ENCODE data around the gene NUP93.
"Not testable (repeated sequence)": the region's sequence is repeated elsewhere in the genome, so short reads cannot be mapped to it uniquely, and the experiment has no call there.

NUP93 gene

GRCh38 chr16:56864960-56865359 lies 135.0 kb downstream of the NUP93 start, which contains the start of gene SLC12A3:
SLC12A3 (plus strand) TSS chr16:56865207; CDS start chr16:56865236, 29 bp downstream.
- Mint-ChIP-seq H3K27me3 (no peaks in the 10 kb centered on the region), H3K36me3 (no peaks in the 10 kb centered on the region), H3K27ac (peak within 1 kb of the TSS; percentile 60), H3K9me3 (no peaks in the 10 kb centered on the region), H3K4me1 (peaks cover 58% of the 10 kb centered on the region), H3K4me3 (no peak within 1 kb of the TSS)
- ATAC-seq = no peak

- no peak overlapping the region for H3K4me3 Mint-ChIP-seq
- H3K9me3 Mint-ChIP-seq = no peaks in the 10 kb centered on the region
- ATAC-seq = no peak
- H3K36me3 Mint-ChIP-seq = no peaks in the 10 kb centered on the region
- H3K27ac Mint-ChIP-seq = peak overlapping the region; percentile 60
- no peaks in the 10 kb centered on the region for H3K27me3 Mint-ChIP-seq
- peaks cover 58% of the 10 kb centered on the region for H3K4me1 Mint-ChIP-seq
Observed at GRCh38 chr16:56865394-56866062, 135.6 kb downstream of the NUP93 start.

- no peaks in the 10 kb centered on the region for H3K36me3 Mint-ChIP-seq
- H3K4me3 Mint-ChIP-seq = peak overlapping the region; percentile 40
- H3K27me3 Mint-ChIP-seq = no peaks in the 10 kb centered on the region
- peak overlapping the region; percentile 75 for H3K27ac Mint-ChIP-seq
- no peaks in the 10 kb centered on the region for H3K9me3 Mint-ChIP-seq
- no peak for ATAC-seq
- H3K4me1 Mint-ChIP-seq = peaks cover 61% of the 10 kb centered on the region
Observed at GRCh38 chr16:56866955-56867830, 137.3 kb downstream of the NUP93 start.

GRCh38 chr16:56868175-56868574 lies 138.2 kb downstream of the NUP93 start:
- Mint-ChIP-seq H3K36me3 (no peaks in the 10 kb centered on the region), H3K27ac (peak overlapping the region; percentile 75), H3K4me1 (peaks cover 61% of the 10 kb centered on the region), H3K4me3 (no peak overlapping the region), H3K9me3 (no peaks in the 10 kb centered on the region), H3K27me3 (no peaks in the 10 kb centered on the region)
- ATAC-seq = no peak

- H3K36me3 Mint-ChIP-seq, ATAC-seq, H3K9me3 Mint-ChIP-seq, H3K27me3 Mint-ChIP-seq, H3K27ac Mint-ChIP-seq, H3K4me3 Mint-ChIP-seq: not testable (repeated sequence)
- peaks cover 62% of the 10 kb centered on the region for H3K4me1 Mint-ChIP-seq
Observed at GRCh38 chr16:56868766-56869165, 138.8 kb downstream of the NUP93 start.

- H3K4me3 Mint-ChIP-seq = peak overlapping the region; percentile 78
- H3K27ac Mint-ChIP-seq = peak overlapping the region; percentile 98
- ATAC-seq = peak; percentile 76
Observed at GRCh38 chr16:56869513-56870275, 139.8 kb downstream of the NUP93 start.

GRCh38 chr16:56870276-56870888 lies 140.5 kb downstream of the NUP93 start:
- peak; percentile 85 for ATAC-seq
- Mint-ChIP-seq H3K27ac (peak overlapping the region; percentile 98), H3K4me1 (peaks cover 74% of the 10 kb centered on the region), H3K27me3 (no peaks in the 10 kb centered on the region), H3K4me3 (peak overlapping the region; percentile 78), H3K9me3 (no peaks in the 10 kb centered on the region), H3K36me3 (peaks cover 6% of the 10 kb centered on the region)

More at GRCh38 chr16:56869513-56870275, 139.8 kb downstream of the NUP93 start:
- Mint-ChIP-seq H3K4me1 (peaks cover 69% of the 10 kb centered on the region), H3K27me3 (no peaks in the 10 kb centered on the region), H3K36me3 (peaks cover 6% of the 10 kb centered on the region), H3K9me3 (no peaks in the 10 kb centered on the region)

GRCh38 chr16:56871172-56871593 lies 141.3 kb downstream of the NUP93 start:
- peak overlapping the region; percentile 98 for H3K27ac Mint-ChIP-seq
- no peaks in the 10 kb centered on the region for H3K9me3 Mint-ChIP-seq
- H3K36me3 Mint-ChIP-seq = peaks cover 6% of the 10 kb centered on the region
- no peaks in the 10 kb centered on the region for H3K27me3 Mint-ChIP-seq
- peak; percentile 69 for ATAC-seq
- H3K4me1 Mint-ChIP-seq = peaks cover 76% of the 10 kb centered on the region
- peak overlapping the region; percentile 78 for H3K4me3 Mint-ChIP-seq

- peak overlapping the region; percentile 98 for H3K27ac Mint-ChIP-seq
- H3K4me3 Mint-ChIP-seq = no peak overlapping the region
- H3K9me3 Mint-ChIP-seq = no peaks in the 10 kb centered on the region
- no peaks in the 10 kb centered on the region for H3K27me3 Mint-ChIP-seq
- no peak for ATAC-seq
- H3K4me1 Mint-ChIP-seq = peaks cover 62% of the 10 kb centered on the region
- H3K36me3 Mint-ChIP-seq = peaks cover 6% of the 10 kb centered on the region
Observed at GRCh38 chr16:56872863-56873391, 143.0 kb downstream of the NUP93 start.

- Mint-ChIP-seq H3K27me3 (no peaks in the 10 kb centered on the region), H3K4me1 (peaks cover 55% of the 10 kb centered on the region), H3K4me3 (no peak overlapping the region), H3K9me3 (no peaks in the 10 kb centered on the region), H3K36me3 (peaks cover 6% of the 10 kb centered on the region), H3K27ac (peak overlapping the region; percentile 54)
- no peak for ATAC-seq
Observed at GRCh38 chr16:56874800-56875199, 144.9 kb downstream of the NUP93 start.

- H3K4me1 Mint-ChIP-seq = peaks cover 42% of the 10 kb centered on the region
- H3K27ac Mint-ChIP-seq = peak overlapping the region; percentile 57
- H3K27me3 Mint-ChIP-seq = no peaks in the 10 kb centered on the region
- H3K36me3 Mint-ChIP-seq = peaks cover 6% of the 10 kb centered on the region
- ATAC-seq = no peak
- no peaks in the 10 kb centered on the region for H3K9me3 Mint-ChIP-seq
- no peak overlapping the region for H3K4me3 Mint-ChIP-seq
Observed at GRCh38 chr16:56876048-56876447, 146.1 kb downstream of the NUP93 start.

- Mint-ChIP-seq H3K4me3 (no peak overlapping the region), H3K9me3 (no peaks in the 10 kb centered on the region), H3K4me1 (peaks cover 26% of the 10 kb centered on the region), H3K27me3 (no peaks in the 10 kb centered on the region), H3K27ac (no peak overlapping the region), H3K36me3 (peaks cover 6% of the 10 kb centered on the region)
- ATAC-seq = no peak
Observed at GRCh38 chr16:56877486-56878182, 147.7 kb downstream of the NUP93 start.

GRCh38 chr16:56878282-56878854 lies 148.4 kb downstream of the NUP93 start:
- Mint-ChIP-seq H3K36me3 (peaks cover 6% of the 10 kb centered on the region), H3K4me1 (peaks cover 19% of the 10 kb centered on the region), H3K27me3 (no peaks in the 10 kb centered on the region), H3K4me3 (no peak overlapping the region), H3K9me3 (no peaks in the 10 kb centered on the region), H3K27ac (peak overlapping the region; percentile 48)
- no peak for ATAC-seq

GRCh38 chr16:56879276-56879675 lies 149.3 kb downstream of the NUP93 start:
- peaks cover 1% of the 10 kb centered on the region for H3K36me3 Mint-ChIP-seq
- no peak for ATAC-seq
- peak overlapping the region; percentile 48 for H3K27ac Mint-ChIP-seq
- no peaks in the 10 kb centered on the region for H3K9me3 Mint-ChIP-seq
- no peaks in the 10 kb centered on the region for H3K27me3 Mint-ChIP-seq
- H3K4me1 Mint-ChIP-seq = peaks cover 12% of the 10 kb centered on the region
- no peak overlapping the region for H3K4me3 Mint-ChIP-seq

All from stimulated activated memory B cell treated with anti-CD40 and anti-IgM and Interleukin-4, amounts not matched to agents 10 μg/mL and 1 μg/mL and 100 μg/mL, for 72 hours (primary cell).